Measurements from ENCODE around the gene CDH9. TPM values are rescaled to one million over a fixed set of nuclear protein-coding genes. Genes with fewer than 3 reads are reported as not detected.

CDH9 gene
- total RNA-seq, 4 donors from 2014 or later: not detected

- no peak overlapping the region for H3K4me3 ChIP-seq (ENCODE audit: low read depth, poor library complexity, severe bottlenecking)
- 8 to 18% methylated on average over 1 of the region's 1 CpG for WGBS, 2 donors
- DNase-seq (ENCODE audit: low spot score in 2 of 2): no peak
- intact Hi-C loops (cut with DNase I; ENCODE audit: low total_unique reads): no loop called here
- TF ChIP-seq, protein P1, sequence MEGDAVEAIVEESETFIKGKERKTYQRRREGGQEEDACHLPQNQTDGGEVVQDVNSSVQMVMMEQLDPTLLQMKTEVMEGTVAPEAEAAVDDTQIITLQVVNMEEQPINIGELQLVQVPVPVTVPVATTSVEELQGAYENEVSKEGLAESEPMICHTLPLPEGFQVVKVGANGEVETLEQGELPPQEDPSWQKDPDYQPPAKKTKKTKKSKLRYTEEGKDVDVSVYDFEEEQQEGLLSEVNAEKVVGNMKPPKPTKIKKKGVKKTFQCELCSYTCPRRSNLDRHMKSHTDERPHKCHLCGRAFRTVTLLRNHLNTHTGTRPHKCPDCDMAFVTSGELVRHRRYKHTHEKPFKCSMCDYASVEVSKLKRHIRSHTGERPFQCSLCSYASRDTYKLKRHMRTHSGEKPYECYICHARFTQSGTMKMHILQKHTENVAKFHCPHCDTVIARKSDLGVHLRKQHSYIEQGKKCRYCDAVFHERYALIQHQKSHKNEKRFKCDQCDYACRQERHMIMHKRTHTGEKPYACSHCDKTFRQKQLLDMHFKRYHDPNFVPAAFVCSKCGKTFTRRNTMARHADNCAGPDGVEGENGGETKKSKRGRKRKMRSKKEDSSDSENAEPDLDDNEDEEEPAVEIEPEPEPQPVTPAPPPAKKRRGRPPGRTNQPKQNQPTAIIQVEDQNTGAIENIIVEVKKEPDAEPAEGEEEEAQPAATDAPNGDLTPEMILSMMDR (IDR thresholded peaks at IDR 0.05): no peak
- no peak for TF ChIP-seq POLR2A (IDR thresholded peaks at IDR 0.05)
These were observed 17.4 kb downstream of the CDH9 start for GRCh38 chr5:27020973-27021372.

DNA sequence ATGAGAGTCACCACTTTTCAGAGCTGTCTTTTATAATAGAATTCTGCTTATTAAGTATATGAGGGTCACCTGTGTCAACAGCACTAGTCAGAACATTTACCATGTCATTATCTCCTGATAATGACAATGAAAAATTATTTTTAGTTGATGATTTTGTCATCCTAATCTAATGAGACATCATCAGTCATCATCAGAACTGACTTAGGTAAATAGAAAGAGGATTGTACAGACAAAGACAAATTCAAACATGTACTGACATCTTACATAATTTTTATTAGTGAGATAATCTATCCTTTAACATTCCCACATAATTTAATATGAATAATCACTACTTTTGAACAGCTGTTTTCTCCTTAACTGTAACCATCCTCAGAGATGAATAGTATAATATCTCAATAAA, 22.6 kb downstream of the CDH9 start:
- H3K4me3 ChIP-seq (ENCODE audit: low read depth, poor library complexity, severe bottlenecking): no peak overlapping the region
- TF ChIP-seq POLR2A (IDR thresholded peaks at IDR 0.05): no peak
- TF ChIP-seq, protein P1 (IDR thresholded peaks at IDR 0.05): no peak
- no peak for DNase-seq (ENCODE audit: low spot score in 2 of 2)
- intact Hi-C loops (cut with DNase I; ENCODE audit: low total_unique reads): no loop called here

- no peak overlapping the region for H3K4me3 ChIP-seq (ENCODE audit: low read depth, poor library complexity, severe bottlenecking)
- no peak for DNase-seq (ENCODE audit: low spot score in 2 of 2)
- intact Hi-C loops (cut with DNase I; ENCODE audit: low total_unique reads): no loop called here
- 93 to 94% methylated on average over 4 of the region's 4 CpGs for WGBS, 2 donors
- TF ChIP-seq POLR2A (IDR thresholded peaks at IDR 0.05): no peak
- TF ChIP-seq, protein P1 (IDR thresholded peaks at IDR 0.05): no peak
These were observed 27.1 kb downstream of the CDH9 start for GRCh38 chr5:27011274-27011673.

DNA sequence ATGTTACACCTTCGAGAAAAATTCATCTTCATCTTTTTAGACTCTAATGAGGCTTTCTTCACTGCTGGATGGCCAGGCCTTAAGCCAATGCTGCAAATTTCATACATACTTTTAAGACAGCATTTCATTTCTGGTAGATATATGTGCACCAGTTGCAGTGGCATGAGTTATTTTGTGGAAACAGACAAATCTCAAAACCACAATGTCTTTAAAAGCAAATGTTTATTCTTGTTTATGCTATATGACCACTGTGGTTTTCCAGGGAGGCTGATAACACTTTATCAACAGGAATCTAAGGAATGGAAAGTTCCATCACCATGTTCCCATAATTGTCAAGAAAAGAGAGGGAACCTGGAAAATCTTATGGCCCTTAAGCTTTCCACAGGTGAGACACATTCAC, 27.7 kb downstream of the CDH9 start:
- intact Hi-C loops (cut with DNase I; ENCODE audit: low total_unique reads): no loop called here
- TF ChIP-seq POLR2A (IDR thresholded peaks at IDR 0.05): no peak
- TF ChIP-seq, protein P1 (IDR thresholded peaks at IDR 0.05): no peak
- 73 to 74% methylated on average over 1 of the region's 1 CpG for WGBS, 2 donors
- DNase-seq (ENCODE audit: low spot score in 2 of 2): no peak
- H3K4me3 ChIP-seq (ENCODE audit: low read depth, poor library complexity, severe bottlenecking): no peak overlapping the region

DNA sequence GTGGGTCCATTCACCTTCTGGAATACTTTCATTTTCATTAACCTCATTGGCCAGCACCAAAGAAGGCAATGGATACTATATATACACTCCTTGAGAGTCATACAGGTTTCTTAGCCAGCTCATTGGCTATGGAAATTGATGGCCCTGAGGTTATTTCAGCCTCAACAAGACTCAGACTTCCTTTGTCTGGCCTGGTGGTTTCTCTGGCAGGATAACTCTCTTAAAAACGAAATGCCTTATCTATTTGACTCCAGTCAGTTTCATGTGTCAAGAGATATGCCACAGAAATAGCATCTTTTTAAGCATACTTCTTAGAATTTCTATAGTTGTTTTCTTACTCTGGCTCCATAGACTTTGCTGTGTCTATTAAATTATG, 28.9 kb downstream of the CDH9 start:
- WGBS, 2 donors: 29 to 31% methylated on average over 1 of the region's 1 CpG
- intact Hi-C loops (cut with DNase I; ENCODE audit: low total_unique reads): no loop called here
- no peak overlapping the region for H3K4me3 ChIP-seq (ENCODE audit: low read depth, poor library complexity, severe bottlenecking)
- TF ChIP-seq, protein P1 (IDR thresholded peaks at IDR 0.05): no peak
- no peak for TF ChIP-seq POLR2A (IDR thresholded peaks at IDR 0.05)
- DNase-seq (ENCODE audit: low spot score in 2 of 2): no peak
